ENCODE data around the gene CADPS2.

CADPS2 gene

DNA sequence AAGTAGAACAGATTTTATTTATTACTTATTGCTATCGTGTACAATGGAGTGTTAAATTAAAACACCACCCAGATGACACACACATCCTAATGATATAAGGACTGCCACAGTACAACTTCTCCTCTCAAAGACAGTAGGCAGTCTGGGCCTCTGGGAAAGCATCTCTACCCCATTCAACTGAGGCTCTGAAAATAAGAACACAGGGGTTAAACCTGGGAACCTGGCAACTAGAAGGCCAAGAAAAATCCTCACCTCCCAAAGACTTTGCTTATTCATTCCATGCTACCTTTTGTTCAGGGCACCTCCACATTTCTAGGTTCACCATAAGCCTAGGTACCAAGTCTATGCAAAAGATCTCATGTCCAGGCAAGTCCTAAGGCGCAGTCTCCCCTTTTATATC lies 456.3 kb downstream of the CADPS2 start:
- no peak for DNase-seq

DNA sequence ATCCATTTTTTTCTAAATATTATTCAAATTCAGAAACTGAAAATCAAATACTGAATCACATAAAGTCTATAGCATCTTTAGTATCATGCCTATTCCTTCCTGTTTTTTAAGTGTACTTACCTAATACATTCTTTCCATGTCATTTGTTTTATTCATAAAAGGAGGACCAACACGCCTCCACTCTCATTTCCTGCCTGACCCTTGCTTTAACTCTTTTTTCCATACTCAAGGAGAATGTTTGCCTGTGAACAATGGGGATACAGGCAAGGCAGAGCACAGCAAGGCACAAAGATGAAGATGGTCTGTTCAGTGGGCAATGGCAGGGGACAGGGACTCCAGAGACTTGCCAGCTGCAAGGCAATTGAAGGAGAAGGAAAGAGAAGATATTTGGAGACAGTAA lies 460.5 kb downstream of the CADPS2 start:
- no peak for DNase-seq

DNA sequence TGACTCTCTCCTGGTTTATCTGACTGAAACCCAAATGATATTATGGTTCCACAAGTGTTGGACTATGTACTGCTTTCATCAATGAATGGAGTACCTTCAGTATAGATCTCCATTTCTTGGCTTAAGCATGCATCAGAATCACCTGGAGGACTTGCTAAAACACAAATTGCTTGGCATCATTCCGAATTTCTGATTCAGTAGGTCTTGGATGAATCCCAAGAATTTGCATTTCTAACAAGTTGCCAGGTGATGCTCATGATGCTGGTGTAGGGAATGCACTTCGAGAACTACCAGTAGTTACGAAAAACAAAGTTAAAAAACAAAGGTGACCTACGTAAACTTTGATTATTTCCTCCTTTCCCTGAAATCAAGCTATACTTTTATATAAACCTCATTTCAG lies 462.7 kb downstream of the CADPS2 start:
- no peak for DNase-seq

DNA sequence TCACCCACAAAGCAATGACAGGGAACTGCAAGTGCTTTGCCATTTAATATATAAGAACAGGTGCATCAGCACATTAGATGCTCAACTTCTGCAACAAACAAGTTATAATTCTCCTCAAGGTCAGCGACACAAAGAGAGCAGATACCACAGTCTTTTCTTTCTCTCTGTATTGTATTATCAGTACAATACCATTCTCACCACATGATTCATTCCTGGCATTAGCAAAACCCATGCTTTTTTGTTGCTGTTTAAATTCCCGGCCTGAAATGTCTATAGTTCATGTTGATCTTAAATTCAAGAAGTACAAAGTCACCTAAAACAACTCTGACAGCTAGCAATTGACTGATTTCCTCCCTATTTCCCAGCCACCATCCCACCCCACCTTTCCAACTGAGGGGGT lies 469.9 kb downstream of the CADPS2 start:
- no peak for DNase-seq

DNA sequence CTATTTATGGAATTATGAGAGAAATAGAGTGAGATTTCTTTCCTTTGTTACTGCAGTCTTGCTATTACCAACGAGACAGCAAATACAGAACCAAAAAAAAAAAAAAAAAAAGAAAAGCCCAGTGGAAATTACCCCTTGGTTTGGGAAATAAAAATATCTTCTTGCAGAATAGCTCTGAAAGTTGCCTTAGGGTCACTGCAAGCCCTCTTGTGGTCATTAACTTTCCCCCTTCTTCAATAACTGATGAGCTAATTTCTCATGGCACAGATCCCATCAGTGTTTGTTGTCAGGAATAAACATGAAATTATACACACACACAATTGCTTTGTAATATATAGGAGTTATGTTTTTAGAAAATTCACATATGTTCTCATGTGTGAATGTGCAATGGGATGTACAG lies 470.8 kb downstream of the CADPS2 start:
- no peak for DNase-seq

DNA sequence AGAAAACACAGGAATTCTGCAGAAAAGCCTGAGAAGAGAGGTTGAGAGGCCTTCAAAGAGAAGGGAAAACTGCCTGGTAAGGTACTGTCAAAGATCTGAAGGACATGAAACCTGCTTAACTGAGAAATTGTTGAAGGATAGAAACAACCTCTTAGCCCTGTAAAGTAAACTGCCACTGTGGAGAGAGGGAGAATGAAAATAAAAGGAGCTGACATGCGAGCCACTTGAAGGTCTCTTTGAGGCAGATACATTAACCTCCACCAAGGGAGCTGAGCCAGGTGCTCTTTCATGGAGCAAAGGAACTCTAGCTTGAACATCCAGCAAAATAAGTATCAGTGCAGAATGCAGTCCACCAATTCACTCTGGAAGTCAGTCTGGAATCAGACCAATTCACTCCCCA lies 472.9 kb downstream of the CADPS2 start:
- no peak for DNase-seq

DNA sequence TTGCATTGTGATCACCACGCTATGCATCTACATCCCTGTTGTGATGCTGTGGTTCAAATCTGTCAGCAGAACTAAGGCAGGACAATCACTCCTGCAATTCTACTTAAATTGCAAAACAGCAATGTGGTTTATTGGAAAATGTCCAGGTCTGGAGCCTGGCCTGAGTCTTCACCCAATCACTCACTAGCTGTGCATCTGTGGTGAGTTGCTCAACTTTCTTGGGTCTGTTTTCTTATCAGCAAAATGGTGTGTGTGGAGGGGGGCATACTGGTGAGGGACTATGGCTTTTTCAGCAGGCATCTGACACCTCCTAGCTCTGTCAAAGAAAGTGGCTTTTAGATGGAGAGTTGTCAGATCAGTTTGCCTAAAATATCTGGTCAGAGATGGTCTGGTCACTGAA lies 473.4 kb downstream of the CADPS2 start:
- DNase-seq, result no peak

DNA sequence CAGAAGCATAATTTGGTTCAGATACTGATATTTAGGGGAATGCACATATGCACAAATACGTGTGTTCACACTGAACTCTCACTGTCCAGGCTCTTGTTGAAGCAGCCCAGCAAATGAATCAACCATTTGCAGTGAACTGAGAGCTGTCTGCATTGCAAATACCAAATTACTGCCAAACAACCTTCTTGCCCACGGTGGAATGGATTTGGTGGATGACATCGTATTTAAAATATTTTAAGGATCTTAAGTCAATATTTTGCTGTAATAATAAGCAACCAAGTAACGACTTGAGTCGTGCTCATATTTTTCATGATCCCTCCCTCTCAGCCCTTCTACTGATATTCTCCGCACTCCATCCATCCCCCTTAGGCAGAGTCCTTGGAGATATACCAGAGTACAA lies 473.8 kb downstream of the CADPS2 start:
- no peak for DNase-seq

DNA sequence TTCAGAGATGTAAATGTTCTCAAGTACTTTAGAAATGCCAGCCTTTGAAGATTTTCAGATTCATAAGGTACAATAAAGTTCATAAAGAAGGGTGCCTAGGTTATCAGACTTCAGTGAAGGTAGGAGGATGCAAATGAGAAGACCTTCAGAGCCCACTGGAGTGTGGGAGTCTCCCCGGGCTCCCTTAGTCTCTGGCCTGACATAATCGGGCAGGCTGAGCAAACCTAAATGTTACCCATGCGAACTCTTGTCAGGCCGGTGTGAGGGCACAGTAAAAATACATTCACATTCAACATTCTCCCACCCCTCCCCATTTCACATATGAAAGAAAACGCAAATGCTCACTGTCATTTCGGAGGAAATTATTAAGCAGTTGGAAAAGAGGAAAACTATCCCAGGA lies 479.1 kb downstream of the CADPS2 start:
- no peak for DNase-seq

DNA sequence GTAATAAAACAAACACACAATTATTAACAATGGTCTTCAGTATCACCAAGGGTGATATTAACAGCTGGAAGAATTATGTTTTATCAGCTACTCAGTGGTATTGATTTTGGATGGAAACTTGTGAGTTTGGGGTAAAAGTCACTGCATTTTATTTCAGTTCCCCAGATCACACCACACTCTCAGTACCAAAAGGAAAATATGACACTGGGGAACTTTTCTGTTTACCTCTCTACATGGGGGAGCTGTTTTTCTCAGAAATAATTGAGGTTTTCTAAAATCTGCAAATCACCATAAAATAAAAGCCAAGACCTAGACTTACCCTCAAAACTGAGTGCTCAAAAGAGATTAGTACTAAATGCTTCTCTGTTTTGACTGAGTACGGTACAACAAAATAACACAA lies 483.1 kb downstream of the CADPS2 start:
- no peak for DNase-seq

DNA sequence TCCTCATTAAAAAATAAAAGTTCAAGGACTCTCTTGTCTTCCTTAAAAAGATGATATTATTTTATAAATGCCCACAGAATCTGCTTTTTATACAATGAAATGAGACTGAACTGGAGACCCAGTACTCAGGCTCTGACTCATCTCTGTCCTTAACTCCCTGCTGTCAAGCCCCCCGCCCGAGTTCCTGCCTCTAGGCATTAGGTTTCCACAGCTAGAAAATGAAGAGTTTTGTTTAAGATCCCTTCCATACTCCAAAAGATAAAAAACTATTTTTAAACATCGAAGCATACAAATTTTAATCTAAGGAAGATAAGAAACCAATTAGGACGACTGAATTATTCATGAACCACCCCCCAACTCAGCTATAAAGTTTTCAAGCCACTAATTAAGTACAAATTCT lies 484.0 kb downstream of the CADPS2 start:
- no peak for DNase-seq

DNA sequence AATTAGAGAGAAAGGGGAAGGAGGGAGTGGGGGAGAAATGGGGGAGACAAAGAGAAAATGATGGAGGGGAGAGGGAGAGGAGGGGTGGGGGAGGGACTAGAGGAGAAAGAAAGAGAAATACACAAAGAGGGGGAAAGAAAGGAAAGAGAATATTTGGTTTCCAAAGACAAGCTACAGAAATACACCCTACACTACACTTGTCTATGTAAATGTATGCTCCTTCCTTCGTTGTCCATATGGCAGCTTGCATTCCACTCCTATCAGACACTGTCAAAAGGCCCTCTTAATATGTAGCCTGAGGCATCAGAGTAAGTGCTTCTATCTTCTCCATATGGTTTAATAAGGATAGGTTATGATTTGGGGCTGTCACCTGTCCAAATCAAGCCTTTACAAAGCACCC lies 488.9 kb downstream of the CADPS2 start:
- no peak for DNase-seq

DNA sequence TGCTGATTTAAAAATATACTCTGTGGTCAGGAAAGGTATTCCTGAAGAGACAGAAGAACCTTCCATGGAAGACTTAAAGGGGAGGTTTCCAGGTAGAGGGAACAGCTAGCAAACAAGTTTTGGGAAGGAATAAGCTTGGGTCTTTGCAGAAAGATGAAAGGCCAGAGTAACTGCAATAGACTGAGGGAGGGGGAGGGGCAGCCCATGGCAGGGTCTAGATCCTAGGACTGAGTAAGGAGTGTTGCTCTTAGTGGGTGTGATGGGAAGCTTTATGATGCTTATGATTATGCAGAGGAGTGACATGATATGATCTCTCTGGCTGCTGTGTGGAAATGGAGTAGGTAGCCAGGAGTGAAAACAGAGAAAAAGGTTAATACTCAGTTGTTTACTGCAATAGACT lies 491.7 kb downstream of the CADPS2 start:
- DNase-seq, result no peak

DNA sequence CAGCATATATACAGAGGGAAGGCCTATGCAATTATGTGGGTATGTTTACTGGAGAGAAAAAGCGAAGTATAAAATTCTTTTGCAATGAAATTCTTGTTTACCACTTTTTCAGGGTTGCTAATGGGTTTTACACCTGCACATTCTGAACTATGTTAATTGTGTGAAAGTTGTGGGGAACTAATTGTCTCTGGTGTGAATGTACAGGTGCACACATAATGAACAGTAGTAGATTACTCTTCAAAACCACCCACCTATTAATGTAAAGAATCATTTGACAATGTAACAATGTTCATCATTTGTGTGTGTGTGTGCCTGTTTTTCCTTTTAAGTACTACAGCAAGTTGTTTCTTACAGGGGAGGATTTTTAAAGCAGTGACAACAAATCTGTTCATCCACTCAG lies 501.7 kb downstream of the CADPS2 start:
- peak; percentile 63 for DNase-seq

DNA sequence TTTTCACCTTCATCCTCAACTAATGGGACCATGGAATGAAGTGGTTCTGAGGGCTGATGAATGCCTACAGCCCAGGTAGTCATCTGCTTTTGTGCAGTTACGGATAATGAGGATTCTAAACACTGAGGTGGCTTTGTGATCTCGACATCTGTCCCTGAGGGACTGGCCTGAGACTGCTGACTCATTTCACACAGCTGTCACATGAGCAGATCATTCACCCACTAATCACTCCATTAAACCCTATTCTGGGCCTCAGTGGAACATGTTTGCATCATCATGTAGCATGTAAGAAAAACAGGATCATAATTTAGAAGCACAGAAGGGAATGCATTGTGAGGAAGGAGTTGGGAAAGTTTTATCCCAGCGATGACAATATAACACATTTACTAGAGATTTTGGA lies 502.3 kb downstream of the CADPS2 start:
- DNase-seq, result peak; percentile 57

DNA sequence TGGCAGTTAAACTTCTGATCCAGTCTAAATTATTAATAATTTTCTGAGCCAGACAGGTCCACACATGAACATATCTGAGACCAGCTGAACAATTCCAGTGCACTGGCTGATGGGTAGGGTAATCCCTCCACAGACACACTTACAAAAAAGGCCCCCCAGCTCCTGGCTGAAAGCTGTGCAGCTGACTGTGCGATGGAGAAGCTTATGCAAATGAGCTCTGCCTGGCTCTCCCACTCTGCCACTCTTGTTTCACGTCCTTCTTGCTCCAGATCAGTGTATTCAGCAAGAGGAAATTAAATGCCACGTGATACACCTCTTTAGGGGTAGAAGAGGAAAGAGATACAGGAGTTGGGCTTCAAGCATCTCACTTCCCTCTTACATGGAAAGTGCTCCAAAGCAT lies 505.3 kb downstream of the CADPS2 start:
- DNase-seq, result no peak

DNA sequence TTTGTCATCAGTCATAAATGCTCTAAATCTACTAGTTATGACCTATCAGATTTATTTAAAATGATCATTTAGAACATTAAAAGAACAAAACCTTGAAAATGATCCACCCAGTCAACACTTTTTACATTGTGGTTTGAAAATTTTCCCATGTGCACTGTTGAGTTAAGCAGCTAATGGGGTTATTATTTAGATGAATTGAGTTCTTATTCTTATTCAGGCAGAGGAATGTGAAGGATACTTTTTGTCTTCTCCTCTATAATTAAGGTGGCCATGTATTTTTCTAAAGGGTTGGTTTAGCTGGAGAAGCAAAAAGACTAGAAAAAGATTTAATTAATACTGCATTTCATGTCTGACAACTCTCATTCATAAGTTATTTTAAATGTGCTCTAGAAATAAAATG lies 506.8 kb downstream of the CADPS2 start:
- DNase-seq, result no peak

DNA sequence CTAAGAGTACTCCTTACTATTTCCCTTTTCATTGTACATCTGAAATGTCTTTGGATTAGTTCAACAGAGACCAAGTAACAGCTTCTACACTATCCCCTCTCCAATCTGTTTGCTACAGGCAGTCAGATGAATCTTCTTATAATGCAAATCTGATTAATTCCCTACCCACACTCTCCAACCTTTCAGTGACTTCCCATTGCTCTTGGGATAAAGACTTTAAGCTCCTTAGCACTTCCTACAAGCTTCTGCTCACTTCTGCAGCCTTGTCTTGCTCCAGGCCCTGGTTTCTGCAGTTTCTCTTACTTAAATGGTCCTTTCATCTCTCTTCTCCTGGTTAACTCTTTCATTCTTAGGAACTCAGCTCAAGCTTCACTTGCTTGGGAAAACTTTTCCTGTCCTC lies 516.5 kb downstream of the CADPS2 start:
- no peak for DNase-seq

DNA sequence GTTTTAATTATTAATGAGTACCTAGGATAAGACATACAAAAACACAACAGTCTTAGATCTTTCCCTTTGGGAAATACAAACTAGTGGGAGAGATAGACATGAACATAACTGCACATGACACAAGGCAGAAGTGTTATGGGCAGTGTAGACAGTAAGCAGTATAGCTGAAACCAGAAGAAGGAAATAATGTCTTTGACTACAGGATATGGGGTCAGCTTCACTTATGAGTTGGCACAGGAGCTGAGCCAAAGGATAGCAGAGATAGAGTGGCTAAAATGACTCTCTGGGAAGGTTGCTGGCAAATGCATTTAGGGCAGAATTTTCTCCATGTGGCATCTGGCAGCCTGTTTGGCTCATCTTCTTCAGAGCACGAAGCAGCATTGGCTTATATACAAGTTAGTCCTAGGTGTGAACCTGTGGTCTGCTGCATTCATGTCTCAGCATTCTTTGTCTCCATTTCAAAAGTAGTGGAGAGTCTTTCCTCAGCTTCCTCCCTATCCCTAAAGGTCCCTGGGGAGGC lies 521.4 kb downstream of the CADPS2 start:
- DNase-seq, result no peak

DNA sequence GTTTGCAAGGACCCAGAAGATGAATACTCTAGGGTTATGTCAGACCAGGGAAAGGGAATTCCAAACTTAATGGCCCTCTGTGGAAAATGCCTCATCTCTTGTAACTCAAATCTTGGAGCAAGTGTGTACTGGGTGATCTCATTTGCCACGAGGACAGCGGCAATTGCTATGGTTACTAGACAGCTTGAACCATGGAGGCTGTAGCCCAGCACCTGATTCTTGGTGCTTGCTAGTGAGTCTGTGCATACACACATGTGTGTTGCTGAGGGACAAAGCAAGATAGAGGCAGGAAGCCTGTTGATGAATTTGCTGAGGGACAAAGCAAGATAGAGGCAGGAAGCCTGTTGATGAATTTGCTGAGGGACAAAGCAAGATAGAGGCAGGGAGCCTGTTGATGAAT lies 523.1 kb downstream of the CADPS2 start:
- no peak for DNase-seq

DNA sequence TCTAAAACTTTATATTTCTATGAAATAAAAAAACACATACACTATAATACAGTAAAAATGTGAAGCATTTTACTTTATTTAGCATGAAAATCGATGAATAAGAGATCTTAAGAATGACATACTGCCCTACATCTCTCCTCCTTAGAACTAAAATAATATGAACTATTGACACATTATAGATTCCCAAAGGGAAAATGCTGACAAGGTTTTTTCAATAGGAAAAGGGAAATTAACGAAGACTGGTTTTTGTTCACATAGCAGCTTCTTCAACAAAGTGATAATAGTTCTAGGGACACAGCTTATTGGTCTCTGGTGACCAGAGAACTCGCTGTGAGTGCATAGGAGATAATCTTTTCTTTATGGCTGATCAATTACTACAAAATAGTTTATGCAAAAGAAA lies 523.8 kb downstream of the CADPS2 start:
- no peak for DNase-seq

DNA sequence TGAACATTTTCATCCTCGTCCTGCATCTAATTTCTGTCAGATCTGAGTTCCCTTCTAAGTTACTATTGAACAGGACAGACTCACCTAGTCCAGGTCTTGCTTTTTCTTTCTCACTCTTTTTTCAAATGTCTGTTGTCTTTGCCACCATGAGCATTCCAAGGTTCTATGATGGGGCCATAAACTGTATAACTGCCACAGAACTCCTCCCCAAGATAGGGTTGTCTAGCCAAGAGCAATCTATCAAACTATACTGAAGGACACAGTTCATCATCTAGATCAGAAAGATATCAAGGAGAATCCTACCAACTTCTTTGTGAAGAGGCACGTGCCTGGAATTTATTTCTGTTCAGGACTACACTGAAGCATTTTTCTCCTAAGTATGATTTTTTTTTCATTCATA lies 531.6 kb downstream of the CADPS2 start:
- no peak for DNase-seq

DNA sequence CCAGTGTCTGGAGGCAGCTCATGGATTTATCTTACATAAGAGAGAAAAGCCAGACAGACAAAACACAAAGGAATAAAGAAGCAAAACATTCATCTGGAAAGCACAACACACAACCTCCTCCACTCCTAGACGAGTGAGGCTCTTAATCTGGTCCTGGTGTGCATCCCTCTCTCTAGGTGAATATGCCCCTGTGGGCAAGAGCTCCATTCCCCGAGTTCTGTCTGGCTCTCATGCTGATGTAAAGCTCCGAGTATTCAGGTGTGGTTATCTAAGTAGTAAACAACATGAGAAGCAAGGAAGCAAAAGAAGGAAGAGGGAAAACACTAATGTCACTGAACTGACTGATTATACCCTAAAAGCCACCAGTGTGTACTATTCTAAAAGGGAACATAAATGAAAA lies 533.8 kb downstream of the CADPS2 start:
- no peak for DNase-seq

DNA sequence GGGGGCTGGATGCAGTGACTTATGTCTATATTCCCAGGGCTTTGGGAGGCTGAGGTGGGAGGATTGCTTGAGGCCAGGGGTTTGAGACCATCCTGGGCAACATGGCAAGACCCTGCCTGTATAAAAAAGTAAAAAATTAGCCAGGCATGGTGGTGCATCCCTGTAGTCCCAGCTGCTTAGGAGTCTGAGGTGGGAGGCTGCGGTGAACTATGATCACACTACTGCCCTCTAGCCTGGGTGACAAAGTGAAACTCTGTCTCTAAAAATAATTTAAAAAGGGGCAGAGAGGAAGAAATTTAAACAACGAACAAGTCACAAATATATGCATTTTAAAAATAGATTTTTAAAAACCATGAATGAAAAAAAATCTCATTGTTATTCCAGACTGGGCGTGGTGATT lies 535.6 kb downstream of the CADPS2 start:
- DNase-seq, result no peak

DNA sequence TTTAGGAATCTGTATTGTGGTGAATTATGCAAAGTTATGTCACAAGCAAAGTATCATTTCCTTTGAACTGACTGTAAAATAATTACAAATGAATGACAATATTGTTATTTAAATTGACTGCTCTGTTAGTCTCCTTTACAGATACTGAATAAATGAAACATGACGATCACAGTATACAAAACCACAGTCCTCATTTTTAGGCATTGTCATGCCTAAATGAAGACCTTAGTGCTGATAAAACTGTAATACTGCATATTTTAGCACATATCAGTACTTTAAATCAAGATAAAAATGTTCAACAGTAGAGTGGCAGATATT lies 542.0 kb downstream of the CADPS2 start:
- DNase-seq, result no peak

DNA sequence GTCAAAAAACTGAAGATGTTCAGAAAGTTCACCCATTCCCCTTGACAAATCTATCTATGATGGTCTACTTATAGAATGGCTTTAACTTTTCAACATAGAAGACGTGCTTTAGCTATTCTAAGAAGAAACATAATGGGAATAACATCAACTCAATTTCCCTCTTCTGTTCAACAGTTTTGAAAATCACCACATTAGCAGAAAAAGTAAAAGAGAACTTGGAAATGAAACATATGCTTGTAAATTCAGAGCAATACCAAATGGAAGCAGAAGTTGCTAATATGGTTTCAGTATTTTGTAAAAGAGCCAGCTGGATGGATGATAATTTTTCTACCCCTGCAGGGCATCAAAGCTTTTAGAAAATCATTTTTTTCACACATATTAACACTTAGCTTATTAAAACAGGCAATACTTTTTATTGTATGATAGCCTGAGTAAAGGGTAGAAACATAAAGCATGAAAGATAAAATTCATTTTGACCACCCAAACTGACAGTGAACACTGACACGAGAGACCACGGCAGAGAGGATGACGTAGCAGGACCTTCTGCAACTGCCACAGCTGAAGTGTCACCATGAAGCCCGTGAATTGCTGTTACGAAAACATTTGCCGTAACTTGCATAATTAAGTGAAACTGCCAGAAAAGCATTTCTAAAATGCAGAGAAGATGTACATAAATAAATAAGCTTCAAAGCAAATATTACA lies 542.5 kb downstream of the CADPS2 start:
- DNase-seq, result no peak

All from NCI-H748 treated with DMSO at 0.1 percent for 48 hours (cell line).